Activated gamma-delta T cell (primary cell): Measurements from ENCODE around the gene MEIS1.

Experiments used
- DNase-seq: peaks from one replicate; lab custom pipeline; 2025; lab: John Stamatoyannopoulos, UW

MEIS1 gene

DNA sequence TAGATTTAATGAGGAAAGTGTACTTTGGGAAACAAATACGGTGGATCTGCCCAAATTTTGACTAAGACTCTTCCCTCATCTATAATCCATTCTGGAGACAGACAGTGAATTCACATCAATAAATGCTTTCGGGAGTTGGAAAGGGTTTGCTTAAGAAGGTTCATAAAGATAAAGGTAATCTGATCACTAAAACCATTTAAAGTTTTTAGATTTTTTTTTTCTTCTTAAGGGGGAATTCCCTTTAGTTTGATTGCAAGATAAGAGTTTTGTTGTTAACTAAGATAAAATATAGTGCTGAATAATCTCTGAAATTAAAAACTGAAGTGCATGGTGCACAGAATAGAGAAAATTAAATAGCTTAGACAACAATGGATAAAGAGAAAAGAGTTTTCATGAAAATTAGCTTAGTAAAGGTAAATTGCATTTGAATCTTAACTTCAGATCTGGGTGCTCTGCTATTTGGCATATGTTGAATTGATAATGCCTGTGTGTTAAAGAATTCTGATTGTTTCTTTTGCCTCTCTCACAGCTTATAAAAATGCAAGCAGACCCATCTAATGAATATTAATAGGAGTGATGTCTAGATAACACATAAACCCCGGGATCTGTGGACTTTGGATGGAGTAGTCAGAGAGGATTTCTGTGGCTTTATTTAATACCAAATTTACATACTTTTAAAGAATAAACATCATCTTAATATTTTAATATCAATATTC is 100.8 kb downstream of the MEIS1 start:
- DNase-seq, result no peak

DNA sequence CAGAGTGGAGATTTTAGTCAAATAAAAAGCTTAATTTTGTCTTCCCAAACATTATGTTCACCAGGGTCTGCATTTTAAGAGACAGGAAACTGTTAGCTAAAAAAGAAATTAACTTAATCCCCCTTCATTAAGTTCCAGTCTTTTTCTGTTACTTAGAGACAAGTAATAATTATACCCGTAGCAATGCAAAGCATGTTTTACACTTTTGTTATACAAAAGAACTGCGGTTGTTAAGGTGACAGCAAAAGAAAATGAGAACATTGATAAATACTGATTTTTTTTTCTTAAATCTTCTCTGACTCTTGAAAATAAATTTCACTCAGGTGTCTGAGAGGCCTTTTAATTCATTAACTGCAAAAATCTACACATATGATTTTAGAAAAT is 101.4 kb downstream of the MEIS1 start:
- DNase-seq, result no peak

- DNase-seq, result no peak
Measured at GRCh38 chr2:66536997-66537396, 102.1 kb downstream of the MEIS1 start.

DNA sequence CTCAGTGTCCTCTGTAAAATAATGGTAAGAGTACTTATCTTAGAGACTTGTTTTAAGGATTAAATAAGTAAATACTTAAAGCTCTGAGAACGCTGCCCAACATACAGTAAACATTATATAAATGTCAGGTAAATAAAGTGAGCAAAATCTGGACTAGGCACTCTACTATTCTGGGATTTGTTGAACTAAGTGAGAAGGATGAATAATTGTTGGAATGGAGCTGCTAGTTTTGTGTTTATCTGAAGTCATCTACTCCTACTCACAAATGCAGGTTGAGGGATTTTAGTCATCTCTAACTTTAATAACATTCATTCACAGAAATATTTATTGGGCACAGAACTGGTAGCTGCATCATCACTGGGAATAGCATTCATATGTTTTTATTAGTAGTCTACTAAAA is 103.4 kb downstream of the MEIS1 start:
- DNase-seq, result no peak

GRCh38 chr2:66539452-66539851 is 104.5 kb downstream of the MEIS1 start:
- DNase-seq, result no peak

DNA sequence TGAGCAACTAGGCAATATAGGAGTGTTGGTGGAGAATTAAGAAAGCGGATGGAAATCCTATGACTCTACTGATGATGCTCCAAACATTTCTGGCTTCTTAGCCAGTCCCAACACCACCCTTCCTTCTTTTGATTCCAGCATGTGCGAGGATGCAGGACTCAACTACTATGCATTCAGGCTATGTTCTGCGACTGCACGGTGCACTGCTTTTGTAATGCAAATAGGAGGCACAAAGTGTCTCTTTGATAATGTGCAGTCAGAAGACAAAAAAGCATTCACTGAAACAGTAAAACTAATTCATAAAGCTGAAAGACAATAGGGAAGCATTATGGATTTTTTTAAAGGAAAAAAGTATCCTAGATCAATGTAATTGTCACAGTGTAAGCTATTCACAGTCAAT is 106.7 kb downstream of the MEIS1 start:
- DNase-seq, result no peak

GRCh38 chr2:66543257-66543767 is 108.4 kb downstream of the MEIS1 start:
- no peak for DNase-seq

DNA sequence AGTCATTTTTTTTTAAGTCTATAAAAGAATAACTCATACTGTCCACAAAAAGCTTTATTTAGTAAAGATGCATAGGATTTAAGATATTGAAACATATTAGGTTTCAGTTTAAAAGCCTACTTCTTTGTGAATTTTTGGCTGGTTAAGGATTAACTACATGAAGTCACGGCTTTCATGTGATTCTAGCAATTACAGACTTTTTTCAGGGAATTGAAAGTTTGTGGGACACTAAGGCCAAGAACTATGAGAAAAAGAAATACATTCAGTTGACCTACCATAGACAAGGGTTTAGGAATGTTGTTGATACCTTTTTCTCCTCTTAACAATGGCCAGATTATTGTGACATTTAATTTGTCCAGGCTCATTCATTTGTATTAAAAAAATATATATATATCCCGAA is 109.3 kb downstream of the MEIS1 start:
- DNase-seq, result no peak

GRCh38 chr2:66545258-66545657 is 110.3 kb downstream of the MEIS1 start:
- no peak for DNase-seq

DNA sequence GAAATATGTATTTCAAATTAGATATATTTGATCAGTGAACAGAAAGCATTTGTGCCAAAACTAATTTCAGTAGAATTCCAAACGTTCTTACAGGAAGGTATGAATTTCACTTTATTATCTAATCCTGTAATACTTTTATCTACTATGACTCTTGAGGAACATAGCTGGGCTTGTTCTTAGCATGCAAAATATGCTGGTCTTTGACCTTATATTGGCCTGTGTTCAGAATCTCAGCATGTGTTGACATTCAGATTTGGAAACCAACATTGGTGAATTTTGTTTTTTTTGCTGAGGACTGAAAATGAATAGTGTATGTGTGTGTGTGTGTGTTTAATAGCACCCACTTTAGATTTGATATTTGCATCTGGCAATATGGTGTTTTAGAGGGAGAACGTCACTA is 112.2 kb downstream of the MEIS1 start:
- DNase-seq, result no peak

- no peak for DNase-seq
Measured at GRCh38 chr2:66547887-66548286, 113.0 kb downstream of the MEIS1 start.

- DNase-seq, result no peak
Measured at GRCh38 chr2:66548422-66548821, 113.5 kb downstream of the MEIS1 start.

DNA sequence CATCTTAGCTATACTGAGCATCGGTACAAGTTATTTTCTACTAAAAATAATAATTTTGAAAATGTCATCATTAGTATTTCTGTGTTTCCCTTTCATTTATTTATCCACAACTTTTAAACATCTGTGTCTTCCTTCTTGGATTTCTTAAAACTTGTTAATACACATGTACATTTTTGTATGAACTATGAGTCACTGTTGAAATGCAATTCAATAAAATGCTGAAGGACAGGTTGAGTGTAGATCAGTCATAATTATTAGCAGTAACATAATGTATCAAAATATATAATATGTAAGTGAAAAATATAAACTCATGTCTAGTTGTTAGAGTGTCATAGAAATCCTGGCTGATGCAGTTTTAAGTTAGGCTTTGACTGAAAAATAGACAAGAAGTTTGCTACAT is 115.9 kb downstream of the MEIS1 start:
- no peak for DNase-seq

DNA sequence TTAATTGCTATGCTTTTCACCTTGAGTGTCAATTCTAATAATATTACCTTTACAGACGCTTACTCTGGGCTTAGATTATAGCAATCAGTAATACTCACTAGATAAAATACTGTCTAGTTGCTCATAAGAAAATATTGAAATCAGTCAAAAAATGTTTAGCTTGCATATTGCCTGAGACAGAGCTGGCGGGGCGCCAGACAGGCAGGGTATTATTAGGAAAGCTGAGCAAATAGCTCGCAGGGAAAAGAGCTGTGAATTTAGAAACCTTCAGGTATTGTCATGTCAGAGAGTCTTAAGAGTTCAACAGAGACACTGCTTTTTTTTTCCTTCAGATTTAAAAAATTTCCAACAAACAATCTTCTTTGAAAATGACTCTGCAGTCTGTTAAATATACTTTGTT is 118.4 kb downstream of the MEIS1 start:
- no peak for DNase-seq

- no peak for DNase-seq
Measured at GRCh38 chr2:66555091-66555490, 120.2 kb downstream of the MEIS1 start.

GRCh38 chr2:66555501-66556324 is 120.8 kb downstream of the MEIS1 start:
- DNase-seq, result no peak

GRCh38 chr2:66559672-66560071 is 124.7 kb downstream of the MEIS1 start:
- DNase-seq, result no peak

- DNase-seq, result no peak
Measured at GRCh38 chr2:66560683-66561082, 125.8 kb downstream of the MEIS1 start.

DNA sequence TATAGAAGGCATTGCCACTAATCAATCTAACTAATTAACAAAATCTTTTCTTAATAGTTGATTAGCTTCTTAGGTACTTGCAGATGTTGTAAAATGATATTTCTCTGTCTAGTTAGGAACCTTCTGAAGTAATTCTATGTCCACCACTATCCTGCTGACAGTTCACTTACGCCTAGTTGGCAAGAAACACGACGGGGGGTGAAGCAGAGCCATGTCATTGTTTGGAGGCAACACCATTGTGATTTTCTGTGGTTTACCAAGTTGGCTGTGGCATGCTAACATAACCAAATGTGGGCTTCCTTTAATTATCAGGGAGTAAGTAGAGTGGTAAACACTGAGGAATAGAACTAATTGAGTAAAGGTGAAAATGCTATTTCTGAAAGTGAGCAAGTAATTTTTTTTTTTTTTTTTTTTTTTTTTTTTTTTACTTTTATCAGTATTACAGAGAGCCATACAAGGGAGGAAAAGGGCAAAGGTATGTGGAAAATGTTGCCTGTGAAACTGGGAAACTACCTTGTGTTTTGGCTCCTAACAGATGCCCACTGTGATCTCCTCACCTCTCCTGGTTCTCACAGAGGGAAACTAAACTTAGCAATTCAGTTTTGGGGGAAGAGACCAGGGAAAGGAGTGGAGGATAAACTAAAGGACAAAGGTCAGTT is 126.8 kb downstream of the MEIS1 start:
- no peak for DNase-seq

DNA sequence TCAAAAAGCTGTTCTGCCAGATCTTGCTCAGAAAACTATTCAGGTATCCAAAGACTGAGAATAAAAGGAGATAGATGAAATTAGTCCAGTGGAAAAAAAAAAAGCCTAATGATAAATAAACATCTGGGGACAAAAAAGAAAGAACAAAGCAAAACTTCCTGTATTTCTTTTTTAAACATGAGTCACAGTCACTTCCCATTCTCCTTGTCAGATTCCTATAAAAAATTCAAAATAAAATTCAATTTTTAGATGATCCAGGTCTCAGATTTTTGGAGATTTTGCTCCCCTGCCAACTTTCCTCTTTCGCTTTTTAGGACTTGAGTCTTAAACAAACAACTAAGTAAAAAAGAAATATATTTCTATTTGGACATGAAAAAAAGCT is 127.4 kb downstream of the MEIS1 start:
- DNase-seq, result no peak

GRCh38 chr2:66563473-66563872 is 128.5 kb downstream of the MEIS1 start:
- DNase-seq, result no peak

- DNase-seq, result no peak
Measured at GRCh38 chr2:66565291-66565690, 130.4 kb downstream of the MEIS1 start.
